ENCODE data around the gene ATP8A1.

GRCh38 chr4:42547805-42548204, 109.1 kb downstream of the ATP8A1 start:
- TF ChIP-seq, protein P1, sequence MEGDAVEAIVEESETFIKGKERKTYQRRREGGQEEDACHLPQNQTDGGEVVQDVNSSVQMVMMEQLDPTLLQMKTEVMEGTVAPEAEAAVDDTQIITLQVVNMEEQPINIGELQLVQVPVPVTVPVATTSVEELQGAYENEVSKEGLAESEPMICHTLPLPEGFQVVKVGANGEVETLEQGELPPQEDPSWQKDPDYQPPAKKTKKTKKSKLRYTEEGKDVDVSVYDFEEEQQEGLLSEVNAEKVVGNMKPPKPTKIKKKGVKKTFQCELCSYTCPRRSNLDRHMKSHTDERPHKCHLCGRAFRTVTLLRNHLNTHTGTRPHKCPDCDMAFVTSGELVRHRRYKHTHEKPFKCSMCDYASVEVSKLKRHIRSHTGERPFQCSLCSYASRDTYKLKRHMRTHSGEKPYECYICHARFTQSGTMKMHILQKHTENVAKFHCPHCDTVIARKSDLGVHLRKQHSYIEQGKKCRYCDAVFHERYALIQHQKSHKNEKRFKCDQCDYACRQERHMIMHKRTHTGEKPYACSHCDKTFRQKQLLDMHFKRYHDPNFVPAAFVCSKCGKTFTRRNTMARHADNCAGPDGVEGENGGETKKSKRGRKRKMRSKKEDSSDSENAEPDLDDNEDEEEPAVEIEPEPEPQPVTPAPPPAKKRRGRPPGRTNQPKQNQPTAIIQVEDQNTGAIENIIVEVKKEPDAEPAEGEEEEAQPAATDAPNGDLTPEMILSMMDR (IDR thresholded peaks at IDR 0.05): no peak
- no peak for TF ChIP-seq POLR2A (IDR thresholded peaks at IDR 0.05)
